GM21717 (cell line): Measurements from ENCODE around the gene CYTH2.
A peak's percentile ranks its signal among the peaks of the same experiment; 100 is the strongest.

ENCODE experiments used
- ATAC-seq: cut with Tn5 transposase; IDR thresholded peaks from one replicate; pipeline ENCODE4 v1.9.1; 2021; ENCODE audit warnings: mild to moderate bottlenecking, moderate library complexity; ENCODE audit not compliant: unreplicated experiment

The CYTH2 gene

DNA sequence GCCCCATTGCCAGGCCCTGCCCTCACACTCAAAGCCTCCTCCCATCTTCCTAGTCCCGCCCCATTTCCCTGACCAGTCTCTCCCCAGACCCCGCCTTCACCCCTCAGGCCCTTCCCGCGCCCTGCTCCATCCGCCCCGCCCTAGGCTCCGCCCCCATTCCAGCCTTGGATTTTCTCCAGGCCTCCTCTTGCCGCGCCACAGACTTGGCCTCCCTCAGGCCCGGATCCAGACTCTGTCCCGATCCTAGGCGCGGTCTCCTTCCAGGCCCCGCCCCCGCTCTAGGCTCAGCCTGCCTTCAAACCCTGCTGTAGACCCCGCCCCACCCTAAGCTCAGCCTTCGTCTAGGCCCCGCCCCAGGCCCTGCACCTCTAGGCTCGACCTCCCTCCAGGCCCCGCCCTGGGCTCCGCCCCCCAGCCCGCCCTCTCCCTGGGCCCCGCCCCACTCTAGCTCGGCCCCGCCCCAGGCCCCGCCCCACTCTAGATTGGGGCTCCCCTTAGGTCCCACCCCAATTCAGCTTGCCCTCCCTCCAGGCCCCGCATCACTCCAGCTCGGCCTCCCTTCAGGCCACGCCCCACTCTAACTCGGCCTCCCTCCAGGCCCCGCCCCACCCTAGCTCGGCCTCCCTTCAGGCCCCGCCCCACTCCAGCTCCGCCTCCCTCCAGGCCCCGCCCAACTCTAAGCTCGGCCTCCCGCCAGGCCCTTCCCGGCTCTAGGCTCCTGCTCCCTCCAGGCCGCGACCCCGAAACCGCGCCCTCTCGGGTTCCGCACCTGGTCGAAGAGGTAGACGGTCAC lies 24.0 kb downstream of the CYTH2 start:
- peak; percentile 41 for ATAC-seq

DNA sequence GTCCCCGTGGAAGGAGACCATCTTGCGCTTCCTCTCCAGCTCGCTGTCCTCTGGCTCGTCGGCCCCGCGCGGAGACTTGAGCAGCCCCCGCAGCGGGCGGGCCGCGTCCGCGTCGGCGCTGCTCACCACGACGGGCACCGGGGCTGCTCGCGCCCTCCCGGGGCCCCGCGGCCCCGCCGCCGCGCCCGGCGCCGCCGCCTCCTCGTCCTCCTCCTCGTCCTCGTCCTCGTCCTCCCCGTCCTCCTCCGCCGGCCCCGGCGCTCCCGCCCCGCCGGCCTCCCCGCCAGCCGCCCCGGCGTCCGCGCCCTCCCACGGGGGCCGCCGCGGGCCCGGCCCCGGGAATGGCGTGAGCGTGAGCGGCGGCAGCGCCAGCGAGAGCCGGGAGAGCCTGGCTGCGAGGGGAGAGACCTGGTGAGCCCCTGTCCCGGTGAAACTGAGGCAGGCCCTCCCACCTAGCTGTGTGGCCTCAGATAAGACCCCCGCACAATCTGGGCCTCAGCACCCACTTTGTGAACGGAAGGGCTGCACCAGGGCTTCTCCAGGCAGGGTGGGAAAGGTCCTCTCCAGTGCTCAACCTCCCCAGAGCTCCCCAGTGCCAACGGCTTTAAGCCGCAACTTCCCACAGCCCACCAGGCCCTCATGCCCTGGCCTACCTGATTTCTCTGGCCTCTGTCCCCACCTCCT lies 24.7 kb downstream of the CYTH2 start:
- no peak for ATAC-seq

DNA sequence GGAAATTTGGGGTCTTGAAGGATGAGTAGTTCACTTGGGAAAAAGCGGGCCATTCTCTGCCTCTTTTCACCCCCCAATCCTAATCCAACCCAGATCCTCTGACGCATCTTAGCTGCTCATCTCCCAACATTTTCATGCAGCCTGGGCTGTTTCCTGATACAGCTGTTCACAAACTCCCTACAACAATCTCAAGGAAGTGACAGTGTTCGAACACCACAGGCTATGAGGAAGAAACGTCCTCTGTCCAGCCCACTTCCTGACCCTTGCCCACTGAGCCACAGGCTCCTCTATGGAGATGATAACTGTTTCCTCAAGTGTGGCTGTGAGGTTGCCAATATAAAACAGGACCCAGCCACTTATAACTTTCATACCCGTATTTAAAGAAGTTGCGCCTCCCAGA lies 26.2 kb downstream of the CYTH2 start:
- no peak for ATAC-seq

DNA sequence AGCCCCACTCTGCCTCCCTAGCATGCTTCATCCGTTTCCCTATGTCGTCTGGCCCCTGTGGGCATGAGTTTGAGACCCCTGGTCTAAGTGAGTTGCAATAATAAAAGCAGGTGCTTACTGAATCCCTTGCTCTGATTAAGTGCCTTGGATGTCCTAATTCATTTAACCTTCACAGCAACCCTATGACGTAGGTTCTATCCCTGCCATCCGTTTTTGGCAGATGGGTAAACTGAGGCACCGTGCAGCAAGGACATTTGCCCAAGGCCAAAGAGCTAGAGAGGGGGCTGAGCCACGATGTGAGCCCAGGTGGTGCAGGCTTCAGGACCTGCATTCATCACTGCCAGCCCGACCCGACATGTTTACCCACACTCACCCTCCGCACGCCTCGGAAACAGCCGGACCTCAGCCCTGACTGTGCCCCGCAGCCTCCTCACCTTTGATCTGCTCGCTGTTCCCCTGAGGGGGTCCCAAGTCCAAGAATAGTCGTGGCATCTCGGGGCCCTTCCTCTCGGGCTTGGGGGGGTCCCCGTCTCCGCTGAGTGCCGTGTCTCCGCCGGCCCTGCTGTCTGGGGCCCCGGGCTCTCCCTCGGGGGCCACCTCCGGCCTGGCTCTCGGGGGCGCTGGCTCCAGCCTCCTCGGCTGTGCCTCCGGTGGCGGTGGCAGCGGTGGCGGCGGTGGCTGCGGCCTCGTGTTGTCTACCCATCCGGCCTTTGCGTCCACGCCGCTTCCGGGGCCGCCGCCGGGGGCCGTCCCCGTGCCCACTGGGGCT lies 28.0 kb downstream of the CYTH2 start:
- no peak for ATAC-seq

DNA sequence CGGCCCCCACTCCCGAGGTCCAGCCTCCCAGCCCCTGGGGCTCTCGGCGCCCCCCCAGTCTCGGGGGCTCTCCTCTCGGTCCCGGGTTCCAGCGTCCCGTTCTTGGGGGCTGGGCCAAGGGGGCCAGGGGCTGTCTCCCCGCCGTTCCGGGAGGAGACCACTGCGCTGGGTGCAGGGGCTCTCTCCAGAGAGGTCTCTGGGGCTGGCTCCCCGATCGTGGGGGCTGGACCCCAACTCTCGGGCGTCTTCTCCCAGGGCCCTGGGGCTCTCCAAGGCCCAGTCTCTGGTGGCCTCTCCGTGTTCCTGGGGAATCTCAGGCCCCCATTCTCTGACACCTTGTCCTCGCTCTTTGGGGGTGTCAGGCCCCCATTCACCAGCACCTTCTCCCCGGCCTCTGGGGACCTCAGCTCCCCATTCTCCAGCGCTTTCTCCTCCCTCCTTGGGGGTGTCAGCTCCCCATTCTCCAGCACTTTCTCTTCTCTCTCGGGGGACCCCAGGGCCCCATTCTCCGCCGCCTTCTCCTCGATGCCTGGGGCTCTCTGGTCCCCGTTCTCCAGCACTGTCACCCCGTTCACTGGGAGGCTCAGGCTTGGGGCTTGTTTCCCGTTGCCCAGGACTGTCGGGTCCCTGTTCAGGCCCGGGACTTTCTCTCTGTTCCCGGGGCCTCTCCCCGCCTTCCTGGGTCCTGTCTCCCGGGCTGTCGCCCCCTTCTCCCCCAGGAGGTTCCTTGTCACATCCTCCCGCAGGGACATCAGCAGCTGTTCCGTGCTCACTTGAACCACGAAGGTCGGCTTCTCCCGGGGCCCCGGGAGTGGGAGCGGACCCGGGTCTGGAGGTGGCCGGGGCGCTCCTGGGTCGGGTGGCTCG lies 28.8 kb downstream of the CYTH2 start:
- no peak for ATAC-seq

DNA sequence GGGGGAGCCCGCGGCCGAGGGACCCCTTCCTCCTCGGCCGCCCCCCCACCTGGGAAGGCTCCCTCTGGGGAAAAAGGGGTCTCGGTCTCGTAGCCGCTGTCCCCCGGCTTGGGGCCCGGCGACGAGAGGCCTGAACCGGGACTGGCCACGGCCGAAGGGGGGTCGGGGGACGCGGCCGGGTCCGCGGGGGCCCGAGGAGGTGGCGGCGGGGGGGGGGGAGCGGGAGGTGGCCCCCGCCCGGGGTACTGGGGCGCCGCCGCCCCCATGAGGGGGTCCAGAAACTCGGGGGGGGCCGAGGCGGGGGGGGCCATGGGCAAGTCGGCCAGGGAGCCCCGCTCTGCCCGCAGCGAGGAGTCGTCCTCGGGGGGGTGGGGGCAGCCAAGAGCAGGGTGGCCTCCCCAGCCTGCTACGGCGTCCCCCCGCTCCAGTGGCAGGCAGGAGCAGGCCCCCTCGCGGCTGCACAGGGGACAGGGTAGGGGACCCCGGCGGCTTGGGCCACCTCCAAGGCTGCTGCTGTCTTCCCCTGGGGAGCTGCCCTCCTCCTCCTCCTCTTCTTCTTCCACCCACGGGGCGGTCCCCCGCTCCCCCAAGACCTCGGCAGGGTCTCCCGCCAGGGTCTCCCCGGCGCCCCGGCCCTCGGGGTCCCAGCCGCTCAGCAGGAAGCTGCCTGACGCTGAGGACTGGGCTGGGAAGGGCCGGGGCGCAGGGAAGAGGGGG lies 29.6 kb downstream of the CYTH2 start:
- no peak for ATAC-seq

DNA sequence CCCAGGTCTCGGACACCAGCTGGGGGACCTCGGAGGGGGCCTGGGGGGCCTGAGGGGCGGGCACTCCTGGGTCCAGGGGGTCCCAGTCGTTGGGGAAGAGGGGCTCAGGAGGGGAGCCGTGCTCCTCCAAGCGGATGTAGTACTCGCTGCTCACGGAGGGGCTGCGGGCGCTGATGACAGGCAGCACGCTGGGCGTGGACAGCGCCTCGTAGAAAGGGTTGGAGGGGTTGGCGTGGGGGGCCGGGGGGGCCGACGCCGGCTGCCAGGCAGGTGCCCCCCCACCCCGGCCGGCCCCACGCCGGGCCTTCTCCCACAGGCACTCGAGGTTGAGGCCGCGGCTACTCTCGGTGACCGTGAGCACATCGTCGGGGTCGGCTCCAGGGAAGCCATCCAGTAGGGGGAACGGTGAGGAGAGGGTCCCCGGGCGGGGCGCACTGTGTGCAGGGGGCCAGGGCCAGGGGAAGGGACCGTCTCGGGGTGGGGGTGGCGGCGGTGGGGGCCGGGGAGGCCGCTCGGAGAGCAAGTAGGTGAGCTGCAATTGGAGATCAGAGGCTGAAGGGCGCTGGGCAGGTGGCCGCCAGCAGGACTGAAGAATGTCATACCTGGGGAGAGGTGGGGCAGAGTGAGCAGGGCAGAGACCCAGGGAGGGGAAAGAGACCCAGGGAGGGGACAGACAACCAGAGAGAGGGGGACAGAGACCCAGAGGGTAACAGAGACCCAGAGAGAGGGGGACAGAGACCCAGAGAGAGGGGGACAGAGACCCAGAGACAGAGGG lies 30.3 kb downstream of the CYTH2 start:
- ATAC-seq: no peak

DNA sequence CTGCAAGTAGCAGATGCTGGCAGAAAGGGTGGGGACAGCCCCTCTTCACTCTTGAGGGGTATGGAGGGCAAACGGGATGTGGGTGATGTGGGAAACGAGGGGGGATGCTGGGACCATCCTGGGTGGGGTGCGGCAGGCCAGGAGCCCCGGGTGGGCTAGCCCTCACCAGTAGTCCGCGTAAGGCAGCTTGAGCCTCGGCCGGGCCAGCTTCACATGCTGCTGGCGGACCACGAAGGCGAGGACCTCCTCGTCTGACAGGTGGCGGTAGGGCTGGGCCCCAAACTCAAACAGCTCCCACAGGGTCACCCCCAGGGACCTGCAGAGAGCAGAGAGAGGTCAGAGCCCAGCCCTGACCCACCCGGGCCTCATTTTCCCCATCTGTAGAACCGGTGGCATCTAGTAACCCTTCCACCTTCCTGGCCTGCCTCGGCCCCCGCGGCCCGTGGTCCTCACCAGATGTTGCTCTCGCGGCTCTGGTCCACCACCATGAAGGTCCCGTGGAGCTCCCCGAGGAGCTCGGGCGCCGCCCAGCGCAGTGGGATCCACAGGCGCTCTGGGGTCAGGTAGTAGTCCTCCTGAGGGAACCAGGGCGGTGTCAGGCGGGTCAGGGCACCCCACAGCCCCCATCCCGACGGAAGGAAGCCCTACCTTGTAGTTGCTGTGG lies 31.8 kb downstream of the CYTH2 start:
- no peak for ATAC-seq

DNA sequence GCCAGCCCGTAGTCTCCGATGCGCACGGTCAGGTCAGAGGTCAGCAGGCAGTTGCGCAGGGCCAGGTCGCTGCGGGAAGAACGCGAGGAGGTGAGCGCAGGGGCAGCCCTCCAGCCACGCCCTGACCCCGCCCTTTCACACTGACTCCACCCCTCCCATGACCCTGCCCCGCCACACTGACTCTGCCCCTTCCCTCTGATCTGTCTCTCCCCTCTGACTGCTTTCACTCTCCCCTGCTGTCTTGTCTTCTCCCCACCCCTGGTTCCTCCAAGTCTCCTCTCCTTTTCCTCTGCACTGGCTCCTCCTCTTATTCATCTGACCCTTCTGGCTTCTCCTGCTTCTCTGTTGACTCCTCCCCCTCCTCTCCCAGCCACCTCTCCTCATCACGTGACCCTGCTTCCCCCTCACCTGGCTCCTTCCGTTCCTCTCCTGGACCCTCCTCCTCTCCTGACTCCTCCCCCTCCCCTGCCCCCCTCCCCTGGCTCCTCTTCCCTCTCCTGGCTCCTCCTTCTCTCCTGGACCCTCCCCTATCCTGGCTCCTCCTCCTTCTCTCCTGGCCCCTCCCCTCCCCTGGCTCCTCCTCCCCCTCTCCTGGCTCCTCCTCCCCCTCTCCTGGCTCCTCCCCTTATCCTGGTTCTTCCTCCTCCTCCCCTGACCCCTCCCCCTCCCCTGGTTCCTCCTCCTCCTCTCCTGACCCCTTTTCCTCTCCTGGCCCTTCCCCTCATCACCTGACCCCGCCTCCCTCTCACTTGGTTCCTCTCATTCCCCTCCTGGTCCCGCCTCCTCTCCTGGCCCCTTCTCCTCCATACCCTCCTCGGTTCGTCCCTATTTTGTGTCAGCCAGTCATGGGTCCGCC lies 32.6 kb downstream of the CYTH2 start:
- no peak for ATAC-seq

DNA sequence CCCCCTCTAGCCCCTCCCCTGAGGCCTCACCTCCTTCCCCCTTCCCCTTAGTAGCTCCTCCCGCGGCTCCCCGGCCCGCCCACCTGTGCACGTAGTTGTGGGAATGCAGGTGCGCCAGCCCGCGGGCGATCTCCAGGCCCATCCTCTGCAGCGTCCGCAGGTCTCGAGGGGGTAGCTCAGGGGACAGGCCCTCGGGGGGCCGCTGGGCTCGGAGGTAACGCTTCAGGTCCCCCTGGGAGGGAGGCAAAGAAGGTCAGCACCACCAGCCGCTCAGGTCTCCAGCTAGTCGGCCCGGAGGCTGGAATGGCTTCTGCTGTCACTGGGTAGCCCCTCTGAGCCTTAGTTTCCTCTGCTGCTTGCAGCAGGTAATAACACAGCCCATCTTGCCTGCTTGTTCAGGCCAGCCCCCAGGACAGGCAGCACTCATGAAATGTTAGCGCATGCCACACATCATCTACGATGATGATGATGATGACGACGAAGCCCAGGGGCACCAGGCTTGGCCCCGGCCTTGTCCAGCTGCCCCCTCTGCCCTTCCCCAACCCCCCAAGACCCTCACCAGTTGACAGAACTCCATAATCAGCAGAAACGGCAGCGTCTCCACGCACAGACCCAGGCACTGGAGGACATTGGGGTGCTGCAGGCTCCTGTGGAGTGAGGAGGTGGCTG lies 33.3 kb downstream of the CYTH2 start:
- no peak for ATAC-seq

DNA sequence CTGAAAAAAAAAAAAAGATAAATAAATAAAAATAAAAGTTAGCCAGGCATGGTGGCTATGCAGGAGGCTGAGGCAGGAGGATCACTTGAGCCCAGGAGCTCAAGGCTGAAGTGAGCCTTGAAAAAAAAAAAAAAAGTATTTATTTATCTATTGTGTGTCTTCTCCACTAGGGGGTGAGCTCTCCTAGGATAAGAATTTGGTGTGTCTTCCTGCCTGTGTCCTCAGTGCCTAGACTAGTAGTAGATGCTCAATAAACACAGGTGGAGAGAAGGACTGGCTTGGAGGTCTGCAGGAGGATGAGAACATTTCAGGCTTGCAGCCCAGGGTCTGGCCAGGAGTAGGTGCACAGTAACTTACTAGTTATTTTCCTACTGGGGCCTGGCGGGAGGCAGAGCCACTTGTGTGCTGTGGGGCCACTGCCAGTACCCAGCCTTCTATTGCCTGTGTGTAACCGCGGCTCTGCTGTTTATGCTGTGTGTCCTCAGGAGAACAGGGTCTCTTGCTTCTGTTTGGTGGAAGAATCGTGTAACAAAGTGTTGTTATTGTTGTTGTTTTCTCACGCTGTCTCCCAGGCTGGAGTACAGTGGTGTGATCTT lies 37.1 kb downstream of the CYTH2 start:
- ATAC-seq: no peak

DNA sequence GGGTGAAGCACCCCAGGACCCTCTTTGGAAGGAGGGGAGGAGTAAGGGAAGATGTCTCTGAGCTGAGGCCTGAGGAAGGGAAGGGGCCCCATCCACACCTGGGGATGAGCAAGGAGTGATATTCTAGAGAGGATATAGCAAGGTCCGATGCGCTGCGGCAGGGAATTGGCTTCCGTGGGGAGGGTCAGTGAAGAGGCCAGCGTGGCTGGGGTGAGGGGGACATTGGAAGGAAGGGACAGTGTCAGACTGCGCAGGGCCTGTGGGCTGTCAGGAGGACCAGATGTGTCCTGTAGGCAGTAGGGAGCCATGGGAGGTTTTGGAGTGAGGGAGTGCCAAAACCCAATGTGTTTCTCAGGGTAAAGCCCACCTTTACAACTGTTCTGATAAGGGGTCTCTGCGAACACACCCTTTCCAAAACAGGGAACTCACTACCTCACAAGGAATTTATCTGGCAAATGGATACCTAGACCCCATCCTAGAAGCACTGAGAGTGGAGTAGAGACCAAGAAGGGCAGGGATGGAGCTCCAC lies 38.8 kb downstream of the CYTH2 start:
- ATAC-seq: no peak

DNA sequence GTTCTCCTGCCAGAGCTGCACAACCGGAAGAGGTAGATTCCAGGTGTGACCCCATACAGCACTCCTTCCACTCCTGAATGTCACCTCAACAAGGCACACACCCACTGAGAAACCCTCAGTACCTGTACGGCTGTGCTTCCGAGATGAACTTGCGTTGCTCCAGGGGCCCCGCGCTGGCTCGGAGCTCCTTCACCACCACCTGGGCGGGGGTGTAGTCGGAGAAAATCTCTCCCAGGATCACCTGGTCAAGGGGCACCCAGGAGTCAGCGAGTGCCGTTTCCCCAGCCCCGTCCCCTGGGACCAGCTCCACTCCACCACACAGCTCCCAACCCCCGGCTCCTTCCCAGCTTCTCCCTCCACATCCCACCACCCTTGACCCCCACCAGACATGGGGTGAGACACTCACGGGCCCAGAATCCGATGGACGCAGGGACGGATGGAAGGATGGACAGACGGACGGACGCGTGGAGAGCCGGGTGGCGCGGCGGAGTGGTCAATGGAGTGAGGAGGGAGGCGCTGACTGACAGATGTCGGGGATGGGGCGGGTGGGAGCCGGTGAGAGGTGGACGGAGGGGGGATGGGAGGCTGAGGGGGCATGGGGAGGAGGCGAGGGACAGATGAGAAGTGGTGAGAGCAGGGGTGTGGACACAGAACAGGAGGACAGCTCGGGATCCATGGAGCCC lies 39.7 kb downstream of the CYTH2 start:
- no peak for ATAC-seq

DNA sequence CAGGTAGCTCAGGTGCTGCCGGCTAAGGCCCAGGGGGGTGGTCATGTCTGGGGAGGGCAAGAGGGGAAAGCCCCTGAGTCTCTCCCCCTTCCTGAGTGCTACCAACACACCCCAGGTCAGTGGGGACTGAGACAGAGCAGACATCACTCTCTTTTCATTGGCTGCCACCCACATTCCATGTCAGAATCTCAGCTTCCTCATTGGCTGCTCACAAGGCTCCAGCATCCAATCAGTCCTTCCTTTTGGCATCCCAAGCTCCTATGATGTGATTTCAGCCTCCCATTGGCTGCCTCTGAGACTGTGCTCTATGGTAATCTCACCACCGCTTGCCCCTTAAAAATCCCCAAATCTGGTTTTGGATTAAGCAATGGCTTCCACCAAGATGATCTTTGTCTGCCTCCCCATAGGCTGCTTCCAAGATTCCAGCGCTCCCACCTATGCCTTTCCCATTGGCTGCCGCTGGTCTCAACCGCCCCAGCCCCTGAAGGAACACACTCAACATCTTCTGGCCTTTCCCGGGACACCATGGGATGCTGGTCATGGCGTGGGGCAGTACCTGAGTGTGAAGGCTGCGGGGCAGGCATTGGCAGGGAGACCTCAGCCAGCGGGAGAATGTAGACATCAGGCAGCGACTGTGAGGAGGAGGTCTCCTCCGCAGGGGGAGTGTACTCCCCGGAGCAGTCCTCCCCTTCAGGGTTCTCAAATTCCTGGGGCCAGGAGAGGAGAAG lies 40.5 kb downstream of the CYTH2 start:
- ATAC-seq: no peak

DNA sequence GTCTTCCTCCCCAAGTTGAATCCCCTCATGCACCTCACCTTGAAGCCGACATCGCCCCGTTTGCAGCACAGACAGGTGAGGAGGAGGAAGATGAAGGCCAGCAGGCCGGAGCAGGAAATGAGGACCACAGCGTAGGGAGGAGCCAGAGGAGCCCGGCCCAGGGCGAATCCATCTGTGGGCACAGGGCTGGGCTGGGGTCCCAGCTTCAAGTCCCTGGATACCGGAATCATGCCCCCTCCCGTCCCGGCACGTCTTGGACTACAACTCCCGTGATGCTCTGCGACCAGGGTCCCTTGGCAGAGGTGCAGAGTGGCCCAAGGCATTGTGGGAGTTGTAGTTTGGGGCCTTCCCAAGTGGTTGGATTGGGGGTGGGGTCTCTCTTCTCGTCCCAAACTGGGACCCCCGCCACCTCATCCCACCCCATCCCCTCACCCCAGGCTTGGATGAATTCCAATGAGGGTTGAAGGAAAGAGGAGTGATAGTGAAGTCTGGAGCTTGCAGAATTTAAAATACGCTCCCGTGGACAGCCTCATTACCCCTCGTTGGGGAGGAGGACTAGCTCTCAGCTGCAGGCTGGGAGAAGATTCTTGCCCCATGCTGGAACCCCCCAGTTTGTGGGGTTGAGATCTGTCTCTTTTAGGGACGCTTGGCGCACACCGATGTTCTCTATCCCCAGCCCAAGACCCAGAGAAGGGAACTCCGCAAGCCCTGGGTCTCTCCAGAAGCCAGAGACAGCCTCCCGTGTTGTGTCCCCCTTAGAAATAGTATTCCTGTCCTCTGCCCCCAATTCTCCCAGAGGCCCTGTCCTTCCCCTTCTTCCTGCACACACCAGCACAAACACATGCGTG lies 41.5 kb downstream of the CYTH2 start:
- no peak for ATAC-seq
